GM12873 (cell line): ENCODE results near the gene ZBTB21.

Experiments
- CTCF ChIP-seq: IDR thresholded peaks from 2 replicates; pipeline ENCODE4 v1.5.1; 2012; ENCODE audit warnings: low read depth, mild to moderate bottlenecking, moderate library complexity, low read length, control low read depth; ENCODE audit not compliant: insufficient read depth; ENCODE audit errors: missing control alignments

Gene ZBTB21

DNA sequence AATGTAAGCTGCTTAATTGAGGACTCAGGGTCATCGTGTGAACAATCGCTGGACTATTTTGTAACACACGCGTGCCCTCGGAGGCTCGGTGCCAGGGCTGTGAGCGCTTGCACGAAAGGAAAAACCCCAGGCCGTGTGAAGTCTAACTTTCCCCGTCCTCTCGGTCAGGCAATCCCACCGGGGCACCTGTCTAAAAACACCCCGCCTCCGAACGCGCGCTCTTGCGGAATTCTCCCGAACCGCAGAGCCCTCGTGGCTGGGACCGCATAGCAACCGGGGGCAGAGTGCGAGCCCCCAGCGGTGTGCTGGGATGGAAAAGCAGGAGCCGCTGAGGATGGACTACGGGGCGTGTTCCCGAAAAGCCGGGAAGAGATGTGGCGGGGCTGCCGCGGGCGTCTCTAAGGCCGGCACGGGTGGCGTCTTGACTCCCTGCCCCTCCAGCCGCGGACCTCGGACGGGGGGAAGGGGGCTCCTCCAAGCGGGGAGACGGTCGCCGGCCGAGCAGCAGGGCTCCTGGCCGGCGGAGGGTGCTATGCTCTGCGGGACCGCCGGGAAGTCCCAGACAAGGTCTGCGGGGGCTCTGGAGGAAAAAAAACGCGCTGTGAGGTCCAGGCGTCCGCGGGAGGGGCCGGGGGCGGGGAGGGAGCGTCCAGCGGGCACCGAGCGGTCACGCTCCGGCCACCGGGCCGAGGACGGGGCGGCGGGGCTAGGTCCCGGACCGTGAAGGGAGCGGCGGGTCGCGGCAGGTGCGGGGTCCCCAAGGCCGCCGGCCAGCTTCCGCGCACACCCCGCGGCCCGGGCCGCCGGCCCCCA, 936 bp downstream of the ZBTB21 start:
- TF ChIP-seq CTCF = peak; percentile 24

DNA sequence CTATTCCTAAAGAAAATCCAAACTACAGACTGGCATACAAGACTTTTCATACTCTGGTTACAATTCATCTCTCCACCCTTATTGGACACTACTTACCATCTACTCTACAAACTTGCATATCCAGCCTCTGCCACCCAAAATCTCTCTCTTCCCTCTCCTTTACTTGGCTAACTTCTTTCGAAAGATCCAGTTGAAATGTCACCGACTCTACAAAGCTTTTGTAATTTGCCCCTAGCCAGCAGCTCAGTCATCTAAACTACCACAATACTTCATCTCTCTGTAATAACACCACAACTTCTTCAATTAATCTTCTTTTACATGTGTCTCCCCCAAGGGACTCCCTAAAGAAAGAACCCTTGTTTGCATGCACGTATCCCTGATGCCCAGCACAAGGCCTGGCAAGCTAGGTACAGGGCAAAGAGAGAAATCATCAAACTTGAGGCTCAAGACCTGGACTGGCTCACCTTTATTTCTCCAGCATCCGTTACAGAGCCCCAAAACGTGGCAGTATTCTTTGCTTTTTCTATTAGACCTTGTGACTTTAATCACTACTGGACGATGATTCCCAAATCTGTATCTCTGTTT, 2.7 kb downstream of the ZBTB21 start:
- TF ChIP-seq CTCF = no peak

DNA sequence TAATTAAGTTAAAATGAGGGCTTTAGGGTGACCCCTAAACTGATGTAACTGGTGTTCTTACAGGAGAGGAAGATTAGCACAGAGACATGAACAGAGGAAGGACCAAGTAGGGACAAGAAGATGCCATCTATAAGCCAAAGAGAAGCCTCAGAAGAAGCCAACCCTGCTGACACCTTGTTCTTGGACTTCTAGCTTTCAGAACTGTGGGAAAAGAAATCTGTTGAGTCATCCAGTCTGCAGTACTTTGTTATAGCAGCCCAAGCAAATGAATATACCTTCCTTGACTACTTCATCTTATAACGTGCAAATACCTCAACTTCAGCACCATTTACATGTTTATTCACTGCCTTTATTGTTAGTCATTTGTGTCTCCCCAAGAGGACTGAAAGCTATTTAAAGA, 3.4 kb downstream of the ZBTB21 start:
- TF ChIP-seq CTCF = no peak

GRCh38 chr21:42004406-42005199, 5.6 kb downstream of the ZBTB21 start:
- TF ChIP-seq CTCF = no peak

GRCh38 chr21:42003051-42003461, 7.1 kb downstream of the ZBTB21 start:
- TF ChIP-seq CTCF = no peak

- TF ChIP-seq CTCF = no peak
These were observed 7.7 kb downstream of the ZBTB21 start for GRCh38 chr21:42002421-42002958.

DNA sequence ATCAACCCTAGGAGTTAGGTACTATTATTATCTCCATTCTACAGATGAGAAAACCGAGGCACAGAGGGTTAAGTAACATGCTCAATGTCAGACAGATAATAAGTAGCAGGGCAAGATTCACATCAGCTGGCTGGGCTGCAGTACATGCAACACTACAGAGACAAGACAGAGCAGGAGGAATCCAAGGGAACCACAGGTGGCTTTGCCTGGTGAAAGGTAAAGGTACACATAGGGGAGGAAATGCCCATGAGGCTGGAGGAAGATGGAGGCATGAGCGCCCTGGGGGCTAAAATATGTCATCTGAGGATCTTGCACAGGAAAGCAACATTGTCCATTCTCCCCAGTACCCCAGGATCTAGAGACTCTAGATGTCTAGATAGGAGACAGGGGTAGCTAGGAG, 8.4 kb downstream of the ZBTB21 start:
- no peak for TF ChIP-seq CTCF
